HCT116 (cell line): ENCODE data around the gene HERPUD1. TPM values are rescaled to one million over a fixed set of nuclear protein-coding genes. Genes with fewer than 3 reads are reported as not detected.

Source experiments
- ATAC-seq: fragments of 200-7000 bp; cut with Tn5 transposase; 2 replicates; pipeline ENCODE4 v1.9.1; 2020; ENCODE audit warnings: mild to moderate bottlenecking, moderate library complexity
- BruUV-seq: library from RNA; stranded (reverse); fragments of 400-500 nt; replicated peaks from 2 replicates; lab custom pipeline; 2021; lab: Mats Ljungman, UMichigan
- CTCF ChIA-PET: fragments of 300-600 bp; sonication (Branson Sonifier 250); formaldehyde crosslinking; loops from one replicate; lab custom pipeline; 2021; ENCODE audit warnings: antibody characterized with exemption; lab: Charles Lee
- POLR2A ChIA-PET: fragments of 300-600, 350-600 bp; sonication (Branson Sonifier 250); formaldehyde crosslinking; loops from one replicate; lab custom pipeline; 2021; ENCODE audit warnings: antibody characterized with exemption; lab: Charles Lee
- RAD21 ChIA-PET, 2 experiments: fragments of 300-600 bp; sonication (Branson Sonifier 250); formaldehyde crosslinking; loops; one replicate each; lab custom pipeline; 2023; ENCODE audit warnings: low total read pairs in 2 of 2; ENCODE audit not compliant: uncharacterized antibody in 2 of 2, unreplicated experiment in 2 of 2, low non-redundant PET in 1 of 2; lab: Charles Lee
- DNase-seq: peaks from one replicate; pipeline ENCODE4 v3.0.0-alpha.2; 2010; ENCODE audit warnings: low read depth, low spot score
- H2AFZ ChIP-seq: fragments of 200-600 bp; shearing (Covaris generic), sonication (generic); 2 replicates; pipeline ENCODE4 v1.6.1; 2017; ENCODE audit warnings: low read depth, mixed run types, mixed read lengths, antibody characterized with exemption, low read length; ENCODE audit not compliant: poor library complexity, severe bottlenecking
- H3K27ac ChIP-seq: 2 replicates; pipeline ENCODE4 v1.5.1; 2012; ENCODE audit warnings: low read depth, low read length
- H3K27me3 ChIP-seq: fragments of 200-600 bp; sonication (generic); 2 replicates; pipeline ENCODE4 v1.6.1; 2016; ENCODE audit warnings: mixed run types, low read length, mixed read lengths; ENCODE audit not compliant: insufficient read depth
- H3K36me3 ChIP-seq, 2 experiments: fragments of 200-500 bp in 1 of 2; fragments of 200-600 bp in 1 of 2; sonication (Bioruptor generic) in 1 of 2; sonication (generic) in 1 of 2; 2 replicates each; pipeline versions ENCODE4 v1.5.1 to v1.6.1; 2014 to 2016; ENCODE audit warnings: low read length in 2 of 2, inconsistent platforms in 1 of 2, mixed read lengths in 1 of 2, mixed run types in 1 of 2; ENCODE audit not compliant: insufficient read depth in 2 of 2, control insufficient read depth in 1 of 2
- H3K4me1 ChIP-seq, 2 experiments: fragments of 200-600 bp in 1 of 2; sonication (generic) in 1 of 2; 2 replicates each; pipeline versions ENCODE4 v1.5.1 to v1.6.1; 2012 to 2017; ENCODE audit warnings: low read length in 2 of 2, inconsistent platforms in 1 of 2, mild to moderate bottlenecking in 1 of 2, mixed read lengths in 1 of 2, mixed run types in 1 of 2, moderate library complexity in 1 of 2; ENCODE audit not compliant: insufficient read depth in 2 of 2, control insufficient read depth in 1 of 2
- H3K4me2 ChIP-seq: fragments of 200-600 bp; sonication (generic); 2 replicates; pipeline ENCODE4 v1.6.1; 2017; ENCODE audit warnings: mixed run types, low read length, mixed read lengths
- H3K4me3 ChIP-seq, 2 experiments: fragments of 200-600 bp in 1 of 2; sonication (generic) in 1 of 2; replicated peaks in 1 of 2; 2 replicates each; pipeline ENCODE4 v1.5.1; 2011 to 2016; ENCODE audit warnings: low read length in 2 of 2, control low read depth in 1 of 2, low read depth in 1 of 2, mild to moderate bottlenecking in 1 of 2, mixed read lengths in 1 of 2, mixed run types in 1 of 2
- H3K79me2 ChIP-seq: fragments of 200-600 bp; sonication (generic); 2 replicates; pipeline ENCODE4 v1.6.1; 2017; ENCODE audit warnings: mild to moderate bottlenecking, mixed run types, low read length, moderate library complexity, mixed read lengths; ENCODE audit not compliant: insufficient read depth
- H3K9ac ChIP-seq: fragments of 200-600 bp; sonication (generic); 2 replicates; pipeline ENCODE4 v1.6.1; 2016; ENCODE audit warnings: low read length, mixed read lengths
- H3K9me2 ChIP-seq: fragments of 200-600 bp; sonication (generic), shearing (Covaris generic); 2 replicates; pipeline ENCODE4 v1.6.1; 2017; ENCODE audit warnings: mixed run types, mild to moderate bottlenecking, moderate library complexity; ENCODE audit not compliant: insufficient read depth
- H3K9me3 ChIP-seq, 2 experiments: fragments of 200-500 bp in 1 of 2; fragments of 200-600 bp in 1 of 2; sonication (Bioruptor generic) in 1 of 2; sonication (generic) in 1 of 2; 2 replicates each; pipeline ENCODE4 v1.6.1; 2014 to 2017; ENCODE audit warnings: low read length in 2 of 2, mixed read lengths in 2 of 2, inconsistent platforms in 1 of 2, low read depth in 1 of 2, mild to moderate bottlenecking in 1 of 2, mixed run types in 1 of 2, moderate library complexity in 1 of 2; ENCODE audit not compliant: control insufficient read depth in 1 of 2, insufficient read depth in 1 of 2
- H4K20me1 ChIP-seq: fragments of 200-600 bp; sonication (generic), shearing (Covaris generic); 2 replicates; pipeline ENCODE4 v1.6.1; 2017; ENCODE audit warnings: mixed run types, mild to moderate bottlenecking, moderate library complexity; ENCODE audit not compliant: insufficient read depth
- CBX3 ChIP-seq: IDR thresholded peaks from 2 replicates; pipeline ENCODE4 v1.6.1; 2012; ENCODE audit warnings: low read depth
- EGR1 ChIP-seq: IDR thresholded peaks from 2 replicates; pipeline ENCODE4 v1.6.1; 2012; ENCODE audit warnings: low read depth
- ELF1 ChIP-seq: IDR thresholded peaks from 2 replicates; pipeline ENCODE4 v1.6.1; 2012; ENCODE audit warnings: low read depth, borderline replicate concordance
- EZH2 ChIP-seq: fragments of 200-600 bp; sonication (generic); IDR thresholded peaks from 2 replicates; pipeline ENCODE4 v1.6.1; 2017; ENCODE audit warnings: antibody characterized with exemption, mixed run types
- EZH2phosphoT487 ChIP-seq: fragments of 200-600 bp; IDR thresholded peaks from 2 replicates; pipeline ENCODE4 v1.6.1; 2018; ENCODE audit warnings: antibody characterized with exemption, borderline replicate concordance
- JUND ChIP-seq: IDR thresholded peaks from 2 replicates; pipeline ENCODE4 v1.6.1; 2012
- POLR2AphosphoS5 ChIP-seq: IDR thresholded peaks from 2 replicates; pipeline ENCODE4 v1.6.1; 2011; ENCODE audit warnings: mild to moderate bottlenecking, low read depth, low read length, moderate library complexity
- RAD21 ChIP-seq: IDR thresholded peaks from 2 replicates; pipeline ENCODE4 v1.6.1; 2012; ENCODE audit warnings: low read depth, mild to moderate bottlenecking
- SIN3A ChIP-seq: IDR thresholded peaks from 2 replicates; pipeline ENCODE4 v1.6.1; 2012; ENCODE audit warnings: low read depth
- SP1 ChIP-seq: IDR thresholded peaks from 2 replicates; pipeline ENCODE4 v1.6.1; 2012; ENCODE audit warnings: low read depth
- SRF ChIP-seq: IDR thresholded peaks from 2 replicates; pipeline ENCODE4 v1.6.1; 2012; ENCODE audit warnings: low read depth
- ZFX ChIP-seq: fragments of 450-650 bp; IDR thresholded peaks from 2 replicates; pipeline ENCODE4 v1.6.1; 2017
- ZNF274 ChIP-seq: fragments of 200-500 bp; sonication (Bioruptor generic); IDR thresholded peaks from 2 replicates; pipeline ENCODE4 v1.6.1; 2014; ENCODE audit warnings: mild to moderate bottlenecking, low read depth, low read length, inconsistent platforms
- intact Hi-C: fragments of 100-400 bp; cut with micrococcal nuclease; formaldehyde crosslinking; loops from 2 replicates; pipeline ENCODE4 v1.10.0; 2022
- total RNA-seq: library from RNA; stranded (reverse); gene quantifications from one replicate; pipeline ENCODE4 v1.2.1, GENCODE V29; 2021; ENCODE audit not compliant: unreplicated experiment
- TF ChIP-seq, protein P1 (sequence below), 3 experiments: fragments of 200-600 bp in 1 of 3; sonication (generic) in 1 of 3; IDR thresholded peaks in 2 of 3; conservative IDR thresholded peaks in 1 of 3; 2 replicates each; pipeline ENCODE4 v1.5.1; 2012 to 2017; ENCODE audit warnings: low read depth in 2 of 3, low read length in 2 of 3, antibody characterized with exemption in 1 of 3, borderline replicate concordance in 1 of 3, control low read depth in 1 of 3, mild to moderate bottlenecking in 1 of 3, mixed read lengths in 1 of 3, mixed run types in 1 of 3, moderate library complexity in 1 of 3; ENCODE audit not compliant: insufficient read depth in 1 of 3
- TF ChIP-seq, protein P2 (sequence below): IDR thresholded peaks from 2 replicates; pipeline ENCODE4 v1.6.1; 2012; ENCODE audit warnings: low read depth

Gene HERPUD1
- total RNA-seq, 1 experiment from 2014 or later: 113 TPM

DNA sequence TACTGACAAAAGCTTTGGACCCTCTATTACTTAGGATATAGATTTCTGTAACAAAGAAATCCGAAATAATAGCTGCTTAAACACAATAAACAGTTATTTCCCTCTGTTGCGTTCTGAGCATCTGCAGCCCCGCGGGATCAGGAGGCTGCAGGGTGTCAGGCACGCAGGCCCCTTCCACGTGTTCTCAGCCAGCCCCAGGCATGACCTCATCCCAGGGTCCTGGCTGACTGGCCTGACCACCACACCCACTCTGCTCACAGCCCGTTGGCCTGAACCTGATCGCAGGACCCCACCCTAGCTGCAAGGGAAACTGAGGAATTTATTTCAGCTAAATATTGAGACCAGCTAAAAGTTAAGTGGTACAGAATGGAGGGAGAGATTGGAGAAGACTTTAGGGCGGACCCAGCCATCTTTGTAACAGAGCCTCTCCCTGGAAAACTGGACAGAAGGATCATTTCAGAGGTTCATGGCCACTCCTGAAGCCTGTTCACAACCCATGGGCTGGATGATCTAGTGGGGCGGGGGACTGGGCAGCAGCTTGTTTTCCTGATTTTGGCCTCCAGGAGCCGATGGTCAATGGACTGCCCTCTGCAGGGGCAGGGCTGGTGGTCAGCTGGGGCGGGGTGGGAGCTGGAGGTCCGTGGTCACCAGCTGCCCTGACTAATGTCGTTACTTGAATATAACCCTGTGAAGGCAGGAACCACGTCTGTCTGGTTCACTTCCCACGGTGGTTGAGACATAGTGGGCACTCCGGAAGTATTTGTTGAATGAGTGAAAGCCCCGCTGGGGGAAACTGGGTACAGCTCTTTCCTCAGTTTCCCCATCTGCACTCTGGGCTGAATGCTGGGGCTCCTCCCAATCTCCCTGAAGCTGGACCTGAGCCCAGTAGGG, 40.7 kb downstream of the HERPUD1 start:
- BruUV-seq: no TSS peak
- Histone ChIP-seq H3K4me3 (no peak overlapping the region), H3K9me2 (no peaks in the 10 kb centered on the region), H3K79me2 (no peaks in the 10 kb centered on the region), H3K27me3 (no peaks in the 10 kb centered on the region), H3K27ac (no peak overlapping the region), H3K9me3 (no peaks in the 10 kb centered on the region), H4K20me1 (no peaks in the 10 kb centered on the region), H3K4me1 (no peaks in the 10 kb centered on the region), H3K36me3 (no peaks in the 10 kb centered on the region), H2AFZ (no peak overlapping the region)
- ChIA-PET CTCF (interaction anchor here (1.0 kb wide), 1 partner anchor 8 kb away, joined by 5 read pairs; no protein-coding TSS in a partner anchor), RAD21 (no interaction called here), POLR2A (no interaction called here)
- ATAC-seq: no peak
- no peak for DNase-seq
- intact Hi-C loops: no loop called here
- TF ChIP-seq, protein P1, sequence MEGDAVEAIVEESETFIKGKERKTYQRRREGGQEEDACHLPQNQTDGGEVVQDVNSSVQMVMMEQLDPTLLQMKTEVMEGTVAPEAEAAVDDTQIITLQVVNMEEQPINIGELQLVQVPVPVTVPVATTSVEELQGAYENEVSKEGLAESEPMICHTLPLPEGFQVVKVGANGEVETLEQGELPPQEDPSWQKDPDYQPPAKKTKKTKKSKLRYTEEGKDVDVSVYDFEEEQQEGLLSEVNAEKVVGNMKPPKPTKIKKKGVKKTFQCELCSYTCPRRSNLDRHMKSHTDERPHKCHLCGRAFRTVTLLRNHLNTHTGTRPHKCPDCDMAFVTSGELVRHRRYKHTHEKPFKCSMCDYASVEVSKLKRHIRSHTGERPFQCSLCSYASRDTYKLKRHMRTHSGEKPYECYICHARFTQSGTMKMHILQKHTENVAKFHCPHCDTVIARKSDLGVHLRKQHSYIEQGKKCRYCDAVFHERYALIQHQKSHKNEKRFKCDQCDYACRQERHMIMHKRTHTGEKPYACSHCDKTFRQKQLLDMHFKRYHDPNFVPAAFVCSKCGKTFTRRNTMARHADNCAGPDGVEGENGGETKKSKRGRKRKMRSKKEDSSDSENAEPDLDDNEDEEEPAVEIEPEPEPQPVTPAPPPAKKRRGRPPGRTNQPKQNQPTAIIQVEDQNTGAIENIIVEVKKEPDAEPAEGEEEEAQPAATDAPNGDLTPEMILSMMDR (IDR thresholded peaks at IDR 0.05 in 2 of 3, conservative IDR thresholded peaks at IDR 0.05 in 1 of 3; ENCODE audit: borderline replicate concordance in 1 of 3, insufficient read depth in 1 of 3, low read depth in 2 of 3, low read length in 2 of 3): no peak
- TF ChIP-seq JUND: no peak
- TF ChIP-seq SP1: no peak
- no peak for TF ChIP-seq RAD21
- no peak for TF ChIP-seq ZFX
- no peak for TF ChIP-seq CBX3
- TF ChIP-seq, all 23 proteins: peak for 0
- H3K9ac ChIP-seq: no peak overlapping the region
- no peak overlapping the region for H3K4me2 ChIP-seq

DNA sequence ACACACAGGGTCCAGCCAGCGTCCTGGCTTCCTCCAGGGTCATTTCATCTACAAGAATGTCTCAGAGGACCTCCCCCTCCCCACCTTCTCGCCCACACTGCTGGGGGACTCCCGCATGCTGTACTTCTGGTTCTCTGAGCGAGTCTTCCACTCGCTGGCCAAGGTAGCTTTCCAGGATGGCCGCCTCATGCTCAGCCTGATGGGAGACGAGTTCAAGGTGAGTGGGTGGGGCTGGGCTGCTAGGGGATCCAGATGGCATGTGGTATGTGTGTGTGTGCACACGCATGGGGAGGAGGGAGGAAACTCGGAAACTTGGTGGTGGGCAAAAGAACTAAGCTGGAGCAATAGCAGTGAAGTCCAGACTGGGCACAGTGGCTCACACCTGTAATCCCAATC, 41.4 kb downstream of the HERPUD1 start:
- no peaks in the 10 kb centered on the region for H3K27me3 ChIP-seq
- no peak for DNase-seq
- no peak overlapping the region for H3K4me2 ChIP-seq
- ChIA-PET RAD21 (no interaction called here), CTCF (no interaction called here), POLR2A (no interaction called here)
- H3K9ac ChIP-seq: no peak overlapping the region
- no TSS peak for BruUV-seq
- H3K9me2 ChIP-seq: no peaks in the 10 kb centered on the region
- no peak overlapping the region for H2AFZ ChIP-seq
- H3K4me3 ChIP-seq: no peak overlapping the region
- ATAC-seq: no peak
- no peak overlapping the region for H3K27ac ChIP-seq
- no peaks in the 10 kb centered on the region for H3K9me3 ChIP-seq
- no peaks in the 10 kb centered on the region for H3K36me3 ChIP-seq
- no peaks in the 10 kb centered on the region for H4K20me1 ChIP-seq
- no peaks in the 10 kb centered on the region for H3K4me1 ChIP-seq
- intact Hi-C loops: no loop called here
- no peaks in the 10 kb centered on the region for H3K79me2 ChIP-seq
- TF ChIP-seq SIN3A (no peak), ZNF274 (no peak), EZH2 (no peak), EGR1 (no peak), ELF1 (no peak), POLR2AphosphoS5 (no peak), SRF (no peak), CBX3 (no peak), JUND (no peak), SP1 (no peak), EZH2phosphoT487 (no peak)
- TF ChIP-seq, protein P2, sequence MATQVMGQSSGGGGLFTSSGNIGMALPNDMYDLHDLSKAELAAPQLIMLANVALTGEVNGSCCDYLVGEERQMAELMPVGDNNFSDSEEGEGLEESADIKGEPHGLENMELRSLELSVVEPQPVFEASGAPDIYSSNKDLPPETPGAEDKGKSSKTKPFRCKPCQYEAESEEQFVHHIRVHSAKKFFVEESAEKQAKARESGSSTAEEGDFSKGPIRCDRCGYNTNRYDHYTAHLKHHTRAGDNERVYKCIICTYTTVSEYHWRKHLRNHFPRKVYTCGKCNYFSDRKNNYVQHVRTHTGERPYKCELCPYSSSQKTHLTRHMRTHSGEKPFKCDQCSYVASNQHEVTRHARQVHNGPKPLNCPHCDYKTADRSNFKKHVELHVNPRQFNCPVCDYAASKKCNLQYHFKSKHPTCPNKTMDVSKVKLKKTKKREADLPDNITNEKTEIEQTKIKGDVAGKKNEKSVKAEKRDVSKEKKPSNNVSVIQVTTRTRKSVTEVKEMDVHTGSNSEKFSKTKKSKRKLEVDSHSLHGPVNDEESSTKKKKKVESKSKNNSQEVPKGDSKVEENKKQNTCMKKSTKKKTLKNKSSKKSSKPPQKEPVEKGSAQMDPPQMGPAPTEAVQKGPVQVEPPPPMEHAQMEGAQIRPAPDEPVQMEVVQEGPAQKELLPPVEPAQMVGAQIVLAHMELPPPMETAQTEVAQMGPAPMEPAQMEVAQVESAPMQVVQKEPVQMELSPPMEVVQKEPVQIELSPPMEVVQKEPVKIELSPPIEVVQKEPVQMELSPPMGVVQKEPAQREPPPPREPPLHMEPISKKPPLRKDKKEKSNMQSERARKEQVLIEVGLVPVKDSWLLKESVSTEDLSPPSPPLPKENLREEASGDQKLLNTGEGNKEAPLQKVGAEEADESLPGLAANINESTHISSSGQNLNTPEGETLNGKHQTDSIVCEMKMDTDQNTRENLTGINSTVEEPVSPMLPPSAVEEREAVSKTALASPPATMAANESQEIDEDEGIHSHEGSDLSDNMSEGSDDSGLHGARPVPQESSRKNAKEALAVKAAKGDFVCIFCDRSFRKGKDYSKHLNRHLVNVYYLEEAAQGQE: no peak
